ENCODE measurements around the gene KRT10.
A peak's percentile ranks its signal among the peaks of the same experiment; 100 is the strongest.
"Not testable (repeated sequence)": the region's sequence is repeated elsewhere in the genome, so short reads cannot be mapped to it uniquely, and the experiment has no call there.

KRT10 gene

GRCh38 chr17:40859536-40859935 lies 37.1 kb upstream of the KRT10 start:
- H3K4me3 ChIP-seq (ENCODE audit: low read depth, low read length) = no peak overlapping the region
- TF ChIP-seq, protein P1, sequence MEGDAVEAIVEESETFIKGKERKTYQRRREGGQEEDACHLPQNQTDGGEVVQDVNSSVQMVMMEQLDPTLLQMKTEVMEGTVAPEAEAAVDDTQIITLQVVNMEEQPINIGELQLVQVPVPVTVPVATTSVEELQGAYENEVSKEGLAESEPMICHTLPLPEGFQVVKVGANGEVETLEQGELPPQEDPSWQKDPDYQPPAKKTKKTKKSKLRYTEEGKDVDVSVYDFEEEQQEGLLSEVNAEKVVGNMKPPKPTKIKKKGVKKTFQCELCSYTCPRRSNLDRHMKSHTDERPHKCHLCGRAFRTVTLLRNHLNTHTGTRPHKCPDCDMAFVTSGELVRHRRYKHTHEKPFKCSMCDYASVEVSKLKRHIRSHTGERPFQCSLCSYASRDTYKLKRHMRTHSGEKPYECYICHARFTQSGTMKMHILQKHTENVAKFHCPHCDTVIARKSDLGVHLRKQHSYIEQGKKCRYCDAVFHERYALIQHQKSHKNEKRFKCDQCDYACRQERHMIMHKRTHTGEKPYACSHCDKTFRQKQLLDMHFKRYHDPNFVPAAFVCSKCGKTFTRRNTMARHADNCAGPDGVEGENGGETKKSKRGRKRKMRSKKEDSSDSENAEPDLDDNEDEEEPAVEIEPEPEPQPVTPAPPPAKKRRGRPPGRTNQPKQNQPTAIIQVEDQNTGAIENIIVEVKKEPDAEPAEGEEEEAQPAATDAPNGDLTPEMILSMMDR (IDR thresholded peaks at IDR 0.05; ENCODE audit: low read depth, low read length, missing control alignments) = no peak
- in situ Hi-C loops (cut with HindIII; ENCODE audit: low sequenced_read_pairs) = no loop called here
- no peak for DNase-seq (ENCODE audit: low read depth)

GRCh38 chr17:40858667-40859066 lies 36.3 kb upstream of the KRT10 start:
- DNase-seq (ENCODE audit: low read depth); in situ Hi-C loops (cut with HindIII; ENCODE audit: low sequenced_read_pairs); H3K4me3 ChIP-seq (ENCODE audit: low read depth, low read length): not testable (repeated sequence)

- in situ Hi-C loops (cut with HindIII; ENCODE audit: low sequenced_read_pairs) = no loop called here
Observed at GRCh38 chr17:40857535-40857934, 35.1 kb upstream of the KRT10 start.

DNA sequence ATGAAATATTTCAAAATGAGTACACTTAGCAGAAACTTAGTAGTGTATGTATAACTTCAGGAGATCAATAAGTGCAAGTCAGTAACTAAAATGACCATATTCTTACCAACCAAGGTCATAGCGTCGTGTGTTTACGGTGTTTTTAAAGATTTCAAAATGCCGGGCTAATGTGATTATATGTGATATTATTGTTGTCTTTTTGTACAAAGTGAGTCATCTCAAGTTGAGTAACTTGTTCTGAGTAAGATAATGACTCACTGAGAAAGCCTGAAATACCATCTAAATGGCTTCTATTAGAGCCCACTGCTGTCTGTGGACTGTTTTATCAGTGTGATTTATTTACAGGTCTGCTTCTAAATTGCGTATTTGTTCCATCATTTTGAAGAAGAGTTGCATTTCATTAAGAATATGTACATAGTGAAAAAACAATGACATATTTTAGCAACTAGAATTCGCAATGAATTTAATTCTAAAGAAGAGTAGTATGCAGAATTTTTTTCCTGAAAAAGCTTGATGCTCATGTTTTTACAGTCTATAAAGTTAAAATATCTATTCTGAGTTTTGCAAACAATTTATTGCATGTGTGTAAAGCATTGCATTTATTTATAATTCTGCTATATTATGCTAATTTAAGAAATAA lies 31.9 kb upstream of the KRT10 start:
- peak; percentile 57 for DNase-seq (ENCODE audit: low read depth)
- in situ Hi-C loops (cut with HindIII; ENCODE audit: low sequenced_read_pairs) = no loop called here
- H3K4me3 ChIP-seq (ENCODE audit: low read depth, low read length) = no peak overlapping the region
- TF ChIP-seq, protein P1 (IDR thresholded peaks at IDR 0.05; ENCODE audit: low read depth, low read length, missing control alignments) = no peak

More at GRCh38 chr17:40857535-40857934, 35.1 kb upstream of the KRT10 start:
- DNase-seq (ENCODE audit: low read depth) = no peak
- TF ChIP-seq, protein P1 (IDR thresholded peaks at IDR 0.05; ENCODE audit: low read depth, low read length, missing control alignments) = no peak
- no peak overlapping the region for H3K4me3 ChIP-seq (ENCODE audit: low read depth, low read length)

DNA sequence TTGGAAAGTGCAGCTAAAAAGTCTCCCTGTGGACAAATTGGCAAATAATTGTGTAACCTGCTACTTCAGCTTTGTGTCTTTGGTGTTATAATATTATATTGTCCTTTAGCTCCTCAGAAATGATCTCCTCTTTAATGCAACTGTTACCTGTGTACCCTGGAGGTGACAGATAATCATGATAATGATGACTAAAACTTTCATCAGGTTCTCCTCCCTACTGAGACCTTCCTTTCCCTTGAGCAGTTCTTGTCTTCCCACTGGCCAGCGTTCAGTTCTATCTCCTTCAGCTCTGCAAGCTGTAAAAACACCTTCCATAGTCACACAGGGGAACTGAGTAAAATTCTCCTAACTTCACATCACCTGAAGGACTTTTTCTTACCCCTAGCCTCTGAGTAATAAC lies 29.9 kb upstream of the KRT10 start:
- in situ Hi-C loops (cut with HindIII; ENCODE audit: low sequenced_read_pairs) = no loop called here
- H3K4me3 ChIP-seq (ENCODE audit: low read depth, low read length) = no peak overlapping the region
- TF ChIP-seq, protein P1 (IDR thresholded peaks at IDR 0.05; ENCODE audit: low read depth, low read length, missing control alignments) = no peak
- no peak for DNase-seq (ENCODE audit: low read depth)

DNA sequence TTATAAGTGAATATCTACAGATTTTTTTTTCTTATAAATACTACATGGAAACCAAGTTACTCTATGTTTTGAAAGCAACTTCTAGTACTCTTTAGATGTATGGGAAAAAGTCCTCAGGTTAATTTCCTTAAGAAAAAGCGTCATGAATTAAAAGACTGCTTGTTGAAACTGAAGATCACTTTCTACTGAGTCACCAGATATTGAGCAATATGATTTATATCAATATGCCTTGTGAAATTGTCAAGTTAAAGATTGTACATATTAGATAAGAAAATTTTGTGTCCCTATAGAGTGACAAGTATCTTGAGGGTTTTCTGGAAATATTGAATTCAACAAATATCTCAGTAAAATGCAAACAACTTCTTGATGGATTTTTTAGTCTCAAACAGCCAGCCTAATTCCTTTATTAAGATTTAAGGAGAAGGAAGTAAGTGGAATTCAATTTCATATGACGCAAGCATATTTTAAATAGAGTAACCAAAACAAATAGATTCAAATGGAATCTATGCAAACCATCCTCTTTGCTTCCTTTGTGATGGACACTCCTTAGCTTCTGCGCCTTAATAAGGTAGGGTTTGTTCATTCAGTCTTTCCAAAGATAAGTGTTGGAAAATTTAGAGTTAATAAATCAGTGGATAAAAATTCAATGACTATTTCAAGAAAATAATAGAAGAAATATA lies 28.0 kb upstream of the KRT10 start:
- TF ChIP-seq, protein P1 (IDR thresholded peaks at IDR 0.05; ENCODE audit: low read depth, low read length, missing control alignments) = no peak
- H3K4me3 ChIP-seq (ENCODE audit: low read depth, low read length) = no peak overlapping the region
- no peak for DNase-seq (ENCODE audit: low read depth)
- in situ Hi-C loops (cut with HindIII; ENCODE audit: low sequenced_read_pairs) = no loop called here

DNA sequence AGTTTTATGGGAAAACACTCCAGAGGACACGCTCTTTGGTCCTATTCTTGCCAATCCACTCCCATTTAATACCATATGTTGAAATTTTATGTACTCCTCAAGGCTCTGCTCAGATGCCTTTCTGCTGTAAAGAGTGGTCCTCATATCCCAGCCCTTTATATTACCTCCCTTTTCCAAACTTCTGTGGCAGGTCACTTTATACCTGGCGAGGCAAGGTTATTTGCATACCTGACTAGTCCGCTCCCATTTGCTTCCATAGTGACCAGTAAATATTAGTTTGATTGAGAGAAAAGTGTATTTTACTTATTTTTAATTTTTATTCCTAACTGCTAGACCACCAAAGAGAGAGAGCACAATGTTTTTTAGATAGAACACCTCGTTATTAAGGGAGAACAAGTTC lies 27.3 kb upstream of the KRT10 start:
- TF ChIP-seq, protein P1 (IDR thresholded peaks at IDR 0.05; ENCODE audit: low read depth, low read length, missing control alignments) = no peak
- no peak overlapping the region for H3K4me3 ChIP-seq (ENCODE audit: low read depth, low read length)
- in situ Hi-C loops (cut with HindIII; ENCODE audit: low sequenced_read_pairs) = no loop called here
- no peak for DNase-seq (ENCODE audit: low read depth)

Data from astrocyte of the cerebellum (primary cell).